ENCODE measurements around the gene ATP1A3. TPM values are rescaled to one million over a fixed set of nuclear protein-coding genes. Genes with fewer than 3 reads are reported as not detected.
"Not testable (repeated sequence)": the region's sequence is repeated elsewhere in the genome, so short reads cannot be mapped to it uniquely, and the experiment has no call there.

ATP1A3 gene
- total RNA-seq, 1 experiment from 2014 or later: 2.3 TPM

DNA sequence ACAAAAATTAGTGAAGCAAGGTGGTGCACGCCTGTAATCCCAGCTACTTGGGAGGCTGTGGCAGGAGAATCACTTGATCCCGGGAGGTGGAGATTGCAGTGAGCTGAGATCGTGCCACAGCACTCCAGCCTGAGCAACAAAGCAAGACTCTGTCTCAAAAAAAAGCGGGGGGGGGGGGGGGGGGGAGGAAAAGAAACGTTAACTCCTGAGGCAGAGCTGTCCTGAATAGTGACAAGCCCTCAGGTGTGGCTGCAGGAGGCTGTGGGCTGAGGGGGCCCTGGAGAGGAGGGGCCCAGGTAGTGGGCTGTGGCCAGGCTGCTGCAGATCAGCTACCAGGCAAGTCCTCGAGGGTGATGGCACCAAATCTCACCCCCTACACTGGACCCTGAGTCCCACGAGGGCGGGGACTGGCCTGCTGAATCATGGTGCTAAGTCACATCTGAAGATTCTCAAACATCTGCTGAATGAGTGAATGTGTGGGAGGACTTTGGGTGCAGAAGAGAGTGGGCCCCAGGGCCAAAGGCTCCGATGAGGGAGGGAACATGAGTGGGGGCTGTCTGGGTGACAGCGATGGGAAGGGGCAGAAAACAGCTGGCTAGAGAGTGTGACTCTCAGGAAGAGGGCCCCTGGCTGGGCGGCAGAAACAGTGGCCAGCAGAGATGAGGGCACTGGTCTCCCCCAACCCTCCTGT lies 24.6 kb upstream of the ATP1A3 start:
- no peak for DNase-seq (ENCODE audit: low read depth)
- in situ Hi-C loops (cut with HindIII; ENCODE audit: low pct_unique_long_range_greater_than_20kb, low sequenced_read_pairs): no loop called here

GRCh38 chr19:42017040-42017439 lies 23.0 kb upstream of the ATP1A3 start:
- in situ Hi-C loops (cut with HindIII; ENCODE audit: low pct_unique_long_range_greater_than_20kb, low sequenced_read_pairs): no loop called here
- DNase-seq (ENCODE audit: low read depth): no peak

- in situ Hi-C loops (cut with HindIII; ENCODE audit: low pct_unique_long_range_greater_than_20kb, low sequenced_read_pairs); DNase-seq (ENCODE audit: low read depth): not testable (repeated sequence)
Observed at GRCh38 chr19:42012747-42013146, 18.7 kb upstream of the ATP1A3 start.

DNA sequence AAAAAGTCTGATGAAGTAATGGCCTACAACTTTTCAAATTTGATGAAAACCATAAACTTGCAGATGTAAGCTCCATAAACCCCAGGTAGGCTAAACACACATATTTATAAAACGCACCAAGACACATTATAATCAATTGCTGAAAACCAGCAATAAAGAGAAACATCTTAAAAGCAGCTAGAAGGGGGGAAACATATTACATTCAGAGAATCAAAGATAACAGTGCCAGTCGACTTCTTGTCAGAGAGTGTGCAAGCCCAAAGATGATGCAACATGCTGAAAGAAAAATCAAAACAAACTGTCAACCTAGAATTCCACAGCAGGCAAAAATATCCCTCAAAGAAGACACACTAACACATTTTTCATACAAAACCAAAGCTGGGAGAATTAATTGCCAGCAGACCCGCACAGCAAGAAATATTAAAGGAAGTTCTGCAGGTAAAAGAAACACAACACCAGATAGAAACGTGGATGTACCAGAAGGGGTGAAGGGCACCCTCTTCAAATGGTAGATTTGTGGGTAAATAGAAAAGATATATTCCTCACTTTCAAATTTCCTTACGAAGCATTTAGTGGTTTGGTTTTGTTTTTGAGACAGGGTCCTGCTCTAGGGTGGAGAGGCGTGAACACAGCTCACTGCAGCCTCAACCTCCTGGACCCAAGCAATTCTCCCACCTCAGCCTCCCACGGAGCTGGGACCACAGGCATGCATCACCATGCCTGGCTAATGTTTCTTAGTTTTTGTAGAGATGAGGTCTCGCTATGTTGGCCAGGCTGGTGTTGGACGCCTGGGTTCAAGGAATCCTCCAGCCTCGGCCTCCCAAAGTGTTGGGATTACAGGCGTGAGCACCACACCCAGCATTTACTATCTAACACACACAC lies 16.5 kb upstream of the ATP1A3 start:
- in situ Hi-C loops (cut with HindIII; ENCODE audit: low pct_unique_long_range_greater_than_20kb, low sequenced_read_pairs): no loop called here
- no peak for DNase-seq (ENCODE audit: low read depth)

GRCh38 chr19:42006569-42006968 lies 12.5 kb upstream of the ATP1A3 start:
- in situ Hi-C loops (cut with HindIII; ENCODE audit: low pct_unique_long_range_greater_than_20kb, low sequenced_read_pairs): no loop called here
- no peak for DNase-seq (ENCODE audit: low read depth)

GRCh38 chr19:42005504-42005903 lies 11.5 kb upstream of the ATP1A3 start:
- no peak for DNase-seq (ENCODE audit: low read depth)
- in situ Hi-C loops (cut with HindIII; ENCODE audit: low pct_unique_long_range_greater_than_20kb, low sequenced_read_pairs): no loop called here

DNA sequence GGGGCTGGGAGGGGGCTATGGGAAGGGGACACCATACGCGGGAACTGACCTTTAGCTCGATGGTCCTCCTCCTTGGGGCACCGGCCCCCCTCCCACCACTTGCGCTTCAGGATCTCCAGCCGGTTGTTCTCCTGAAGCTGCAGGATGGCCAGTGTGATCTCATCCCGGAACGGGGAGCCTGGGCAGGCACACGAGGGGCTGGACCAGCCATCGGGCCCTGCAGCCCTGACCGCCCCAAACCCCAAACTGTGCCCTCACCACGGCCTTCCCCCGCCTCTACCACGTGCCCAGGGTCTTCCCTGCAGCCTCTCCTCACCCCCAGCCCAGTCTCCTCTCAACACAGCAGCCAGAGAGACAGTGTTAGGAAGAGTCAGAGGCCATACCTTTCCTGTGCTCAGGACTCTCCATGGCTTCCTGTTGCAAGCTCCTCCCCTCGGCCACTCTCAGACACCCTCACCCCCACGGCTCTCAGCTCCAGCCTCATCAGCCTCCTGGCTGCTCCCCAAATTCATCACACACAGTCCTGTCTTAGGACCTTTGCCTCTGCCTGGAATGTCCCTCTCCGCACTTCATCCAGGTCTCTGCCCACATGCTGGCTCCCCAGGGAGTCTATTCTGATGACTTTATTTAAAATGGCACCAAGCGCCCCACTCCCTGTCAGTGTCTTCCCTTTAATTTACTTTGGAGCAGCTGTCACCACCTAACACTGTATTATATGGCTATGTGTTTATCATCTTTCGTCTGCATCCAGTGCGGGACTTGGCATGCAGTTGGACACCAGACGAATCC lies 9.7 kb upstream of the ATP1A3 start:
- in situ Hi-C loops (cut with HindIII; ENCODE audit: low pct_unique_long_range_greater_than_20kb, low sequenced_read_pairs): no loop called here
- no peak for DNase-seq (ENCODE audit: low read depth)

DNA sequence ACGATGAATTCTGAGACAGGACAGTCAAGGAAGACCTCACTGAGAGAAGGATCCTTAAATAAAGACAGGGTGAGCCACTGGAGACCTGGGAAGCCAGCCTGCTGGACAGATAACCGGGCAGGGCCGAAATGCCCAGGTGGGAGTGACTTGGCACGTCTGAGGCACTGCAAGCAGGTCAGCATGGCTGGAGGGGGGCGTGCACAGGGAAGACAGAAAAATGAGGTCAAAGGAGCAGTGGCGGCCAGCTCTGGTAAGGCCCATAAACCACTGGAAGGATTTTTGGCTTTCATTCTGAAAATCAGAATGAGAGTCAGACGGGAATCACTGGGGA lies 5.8 kb upstream of the ATP1A3 start:
- in situ Hi-C loops (cut with HindIII; ENCODE audit: low pct_unique_long_range_greater_than_20kb, low sequenced_read_pairs): no loop called here
- no peak for DNase-seq (ENCODE audit: low read depth)

GRCh38 chr19:41999071-41999877 lies 5.2 kb upstream of the ATP1A3 start:
- in situ Hi-C loops (cut with HindIII; ENCODE audit: low pct_unique_long_range_greater_than_20kb, low sequenced_read_pairs): no loop called here
- DNase-seq (ENCODE audit: low read depth): no peak

DNA sequence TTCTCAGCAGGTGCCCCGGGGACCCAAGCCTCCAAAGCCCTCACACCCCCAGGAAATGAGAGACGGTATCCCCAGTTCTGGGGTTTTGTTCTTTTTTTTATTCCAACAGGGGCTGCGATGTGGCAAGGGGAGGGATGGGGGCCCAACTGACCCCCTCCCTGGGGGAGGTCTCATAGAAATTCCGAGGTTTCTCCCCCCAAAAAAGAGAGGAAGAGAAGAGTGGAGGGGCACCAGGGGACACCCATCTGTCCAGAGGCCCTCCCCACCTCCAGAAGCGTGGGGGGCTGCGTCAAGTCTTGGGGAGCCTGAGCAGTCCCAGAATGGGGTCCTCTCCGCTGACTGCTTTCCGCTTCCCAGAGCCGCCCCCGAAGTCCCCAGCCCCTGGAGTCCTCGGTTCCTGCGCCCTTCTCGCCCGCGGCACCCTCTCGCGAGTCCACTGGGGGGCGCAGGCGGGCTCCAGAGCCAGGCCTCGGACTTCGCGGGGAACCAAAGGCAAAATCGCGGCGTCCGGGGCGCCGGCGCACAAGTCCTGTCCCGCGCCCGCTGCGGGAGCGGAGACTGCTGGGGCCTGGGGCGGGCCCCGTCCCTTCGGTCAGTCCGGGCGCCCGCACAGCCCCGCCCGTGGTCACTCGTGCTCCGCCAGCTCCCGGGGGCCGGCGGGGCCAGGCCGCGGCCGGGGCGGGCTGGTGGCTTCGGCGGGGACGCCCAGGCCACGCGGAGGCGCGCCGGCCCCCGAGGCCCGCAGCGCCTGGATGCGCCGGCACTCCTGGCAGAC lies 4.4 kb upstream of the ATP1A3 start:
- in situ Hi-C loops (cut with HindIII; ENCODE audit: low pct_unique_long_range_greater_than_20kb, low sequenced_read_pairs): no loop called here
- peak; percentile 47 for DNase-seq (ENCODE audit: low read depth)

GRCh38 chr19:41997851-41998229 lies 3.8 kb upstream of the ATP1A3 start:
- DNase-seq (ENCODE audit: low read depth): no peak
- in situ Hi-C loops (cut with HindIII; ENCODE audit: low pct_unique_long_range_greater_than_20kb, low sequenced_read_pairs): no loop called here

DNA sequence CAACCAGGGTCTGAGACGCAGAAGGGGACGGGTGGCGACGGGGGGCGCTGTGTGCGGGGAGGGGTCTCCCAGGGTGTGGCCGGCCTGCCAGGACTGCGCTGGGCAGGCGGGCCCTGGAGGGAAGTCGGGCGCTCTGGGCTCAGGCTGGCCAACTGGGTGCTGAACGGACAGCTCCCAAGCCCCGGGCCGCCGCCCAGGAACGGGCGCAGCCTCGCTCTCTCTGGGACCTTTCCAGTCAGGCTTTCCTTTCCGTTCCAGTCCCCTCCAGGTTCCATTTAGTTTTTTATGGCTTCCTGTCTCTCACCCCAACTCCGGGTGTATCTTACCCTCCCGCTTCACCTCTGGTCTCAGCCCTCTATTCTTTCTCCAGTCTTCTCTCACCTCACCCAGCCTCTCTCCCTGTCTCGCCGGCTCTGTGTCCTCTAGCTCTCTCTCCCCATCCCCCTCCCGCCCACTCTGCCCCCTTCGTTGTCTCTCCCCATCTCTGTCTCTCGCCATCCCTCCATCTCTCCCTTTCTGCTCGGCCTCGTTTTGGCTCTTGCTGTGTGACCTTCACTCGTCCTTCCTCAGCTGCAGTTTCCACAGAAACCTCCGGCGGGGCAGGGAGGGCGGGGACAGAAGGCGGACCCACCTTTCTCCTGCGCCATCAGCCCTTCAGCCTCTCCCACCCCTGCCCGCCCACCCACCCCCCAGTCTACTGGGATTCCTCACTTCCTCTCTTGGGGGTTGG lies 3.3 kb upstream of the ATP1A3 start:
- in situ Hi-C loops (cut with HindIII; ENCODE audit: low pct_unique_long_range_greater_than_20kb, low sequenced_read_pairs): no loop called here
- peak; percentile 56 for DNase-seq (ENCODE audit: low read depth)

DNA sequence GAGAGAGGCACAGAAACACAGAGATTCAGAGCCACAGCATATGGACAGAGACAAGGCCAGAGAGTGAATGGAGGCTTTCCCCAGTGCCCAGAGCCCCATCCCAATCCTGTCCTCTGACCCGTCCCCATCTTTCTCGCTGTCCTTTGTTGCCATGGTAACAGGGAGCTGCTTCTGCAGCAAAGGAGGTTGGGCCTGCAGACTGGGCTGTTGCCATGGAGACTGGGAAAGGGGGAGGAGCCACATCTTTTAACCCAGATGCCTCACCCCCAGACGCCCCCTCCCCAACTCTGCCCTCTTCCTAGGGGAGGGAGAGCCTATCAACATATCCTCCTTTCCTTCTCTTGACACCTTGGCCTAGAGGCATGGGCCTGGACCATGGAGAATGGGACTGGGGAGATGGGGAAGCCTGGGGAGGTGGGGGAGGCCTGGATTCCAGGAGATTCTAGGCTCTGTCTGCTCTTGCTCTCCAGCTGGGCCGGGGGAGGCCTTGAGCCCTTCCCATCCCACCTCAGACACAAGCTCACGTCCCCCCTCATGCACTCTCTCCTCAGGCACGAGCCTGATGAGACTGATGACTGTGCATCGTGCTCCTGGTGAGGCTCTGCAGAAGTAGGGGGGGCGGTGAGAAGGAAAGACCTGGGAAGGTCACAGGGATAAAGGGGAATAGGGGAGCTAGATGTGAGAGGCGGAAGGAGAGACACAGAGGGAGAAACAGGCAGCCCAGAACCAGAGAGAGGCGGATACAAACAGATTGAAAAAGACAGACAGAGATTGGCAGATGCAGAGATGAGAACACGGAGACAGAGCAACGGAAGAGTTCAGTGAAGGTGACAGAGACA lies 2.1 kb upstream of the ATP1A3 start:
- no peak for DNase-seq (ENCODE audit: low read depth)
- in situ Hi-C loops (cut with HindIII; ENCODE audit: low pct_unique_long_range_greater_than_20kb, low sequenced_read_pairs): no loop called here

- no peak for DNase-seq (ENCODE audit: low read depth)
Observed at GRCh38 chr19:41994994-41995958, 1.2 kb upstream of the ATP1A3 start.

GRCh38 chr19:41994521-41994971 lies 516 bp upstream of the ATP1A3 start:
- in situ Hi-C loops (cut with HindIII; ENCODE audit: low pct_unique_long_range_greater_than_20kb, low sequenced_read_pairs): no loop called here
- no peak for DNase-seq (ENCODE audit: low read depth)

More at GRCh38 chr19:41994994-41995958, 1.2 kb upstream of the ATP1A3 start:
- in situ Hi-C loops (cut with HindIII; ENCODE audit: low pct_unique_long_range_greater_than_20kb, low sequenced_read_pairs): no loop called here
